ENCODE measurements around the gene EEPD1.

GRCh38 chr7:36138209-36138608 lies 14.8 kb upstream of the EEPD1 start:
- no peak for TF ChIP-seq CTCF (IDR thresholded peaks at IDR 0.05)
- no peak for TF ChIP-seq REST (IDR thresholded peaks at IDR 0.05; ENCODE audit: insufficient read depth in 1 of 2, low read depth in 2 of 2, low read length in 1 of 2)
- TF ChIP-seq TCF7L2 (IDR thresholded peaks at IDR 0.05; ENCODE audit: low read depth, low read length) = no peak
- no peak for TF ChIP-seq POLR2AphosphoS5 (IDR thresholded peaks at IDR 0.05; ENCODE audit: low read depth, low read length)

Measured in Panc1 (cell line).